A549 (cell line): ENCODE data around the gene IQGAP2. TPM values are rescaled to one million over a fixed set of nuclear protein-coding genes. Genes with fewer than 3 reads are reported as not detected.

Source experiments
- ATAC-seq, 2 experiments: fragments of 200-7000 bp in 1 of 2; fragments of >200 bp in 1 of 2; cut with Nextera tagmentation in 1 of 2; cut with Tn5 transposase in 1 of 2; 3 replicates each; pipeline versions ENCODE4 v1.8.0 to v1.9.1; 2018 to 2020; ENCODE audit warnings: mild to moderate bottlenecking in 1 of 2, moderate library complexity in 1 of 2
- CTCF ChIA-PET: fragments of 300-600 bp; sonication (Branson Sonifier 250); formaldehyde crosslinking; extraction: SDS; loops from one replicate; lab custom pipeline; 2021; ENCODE audit warnings: antibody characterized with exemption, inconsistent platforms; lab: Yijun Ruan, JAX
- POLR2A ChIA-PET: fragments of 350-600 bp; formaldehyde crosslinking; extraction: SDS; loops from one replicate; lab custom pipeline; 2021; ENCODE audit warnings: antibody characterized with exemption, inconsistent platforms; lab: Yijun Ruan, JAX
- DNase-seq, 2 experiments: peaks; one replicate each; pipeline versions ENCODE4 v3.0.0 to v3.0.0-alpha.2; 2011 to 2016; ENCODE audit warnings: low read depth in 1 of 2, low spot score in 1 of 2
- FAIRE-seq: peaks from 2 replicates; lab custom pipeline; 2011; peaks lifted over from hg19 to GRCh38; lab: Jason Lieb, UNC
- H3K27ac ChIP-seq, 2 experiments: fragments of >200 bp; sonication (Bioruptor Twin); formaldehyde crosslinking; 3 replicates each; pipeline ENCODE4 v1.5.1; 2016 to 2017
- H3K4me1 ChIP-seq: fragments of >200 bp; sonication (Bioruptor Twin); formaldehyde crosslinking; 3 replicates; pipeline ENCODE4 v1.6.1; 2016
- H3K4me2 ChIP-seq: fragments of >200 bp; sonication (Bioruptor Twin); formaldehyde crosslinking; 3 replicates; pipeline ENCODE4 v1.6.1; 2016
- H3K4me3 ChIP-seq: fragments of >200 bp; sonication (Bioruptor Twin); formaldehyde crosslinking; 3 replicates; pipeline ENCODE4 v1.5.1; 2016
- H3K9me3 ChIP-seq: fragments of >200 bp; sonication (Bioruptor Twin); formaldehyde crosslinking; 3 replicates; pipeline ENCODE4 v1.6.1; 2016
- CBX2 ChIP-seq: fragments of 200-600 bp; sonication (generic); IDR thresholded peaks from 2 replicates; pipeline ENCODE4 v1.6.1; 2016; ENCODE audit warnings: low read depth, mild to moderate bottlenecking, borderline replicate concordance
- CBX8 ChIP-seq: fragments of 200-600 bp; sonication (generic); IDR thresholded peaks from 2 replicates; pipeline ENCODE4 v1.6.1; 2016
- CHD2 ChIP-seq: fragments of 150-350 bp; IDR thresholded peaks from 2 replicates; pipeline ENCODE4 v1.6.1; 2014; ENCODE audit warnings: low read length; ENCODE audit not compliant: partially characterized antibody
- E2F6 ChIP-seq: IDR thresholded peaks from 2 replicates; pipeline ENCODE4 v1.6.1; 2012; ENCODE audit warnings: low read depth, borderline replicate concordance
- EHMT2 ChIP-seq: fragments of 200-600 bp; sonication (generic); IDR thresholded peaks from 2 replicates; pipeline ENCODE4 v1.6.1; 2016; ENCODE audit warnings: antibody characterized with exemption, low read depth, mild to moderate bottlenecking, moderate library complexity
- EP300 ChIP-seq, 2 experiments: fragments of >200 bp; sonication (Bioruptor Twin); formaldehyde crosslinking; IDR thresholded peaks; 2 replicates in 1 of 2; 3 replicates in 1 of 2; pipeline ENCODE4 v1.6.1; 2016 to 2017
- ESRRA ChIP-seq: fragments of 150-350 bp; IDR thresholded peaks from 2 replicates; pipeline ENCODE4 v1.6.1; 2014; ENCODE audit warnings: mild to moderate bottlenecking, low read length, borderline replicate concordance
- FOSB ChIP-seq: fragments of 250-450 bp; sonication (Bioruptor Pico); IDR thresholded peaks from 2 replicates; pipeline ENCODE4 v1.5.0; 2020; ENCODE audit warnings: mild to moderate bottlenecking, moderate library complexity
- FOSL2 ChIP-seq, 2 experiments: fragments of 450-650 bp in 1 of 2; fragments of >200 bp in 1 of 2; sonication (Bioruptor Twin) in 1 of 2; formaldehyde crosslinking; IDR thresholded peaks; 2 replicates each; pipeline versions ENCODE4 v1.5.0 to v1.6.1; 2016 to 2020; ENCODE audit warnings: mild to moderate bottlenecking in 1 of 2, moderate library complexity in 1 of 2
- GATA3 ChIP-seq: IDR thresholded peaks from 2 replicates; pipeline ENCODE4 v1.6.1; 2012; ENCODE audit warnings: borderline replicate concordance
- HES2 ChIP-seq: fragments of >200 bp; sonication (Bioruptor Twin); formaldehyde crosslinking; IDR thresholded peaks from 2 replicates; pipeline ENCODE4 v1.6.1; 2016
- HMGXB4 ChIP-seq: fragments of 250-450 bp; sonication (Bioruptor Pico); IDR thresholded peaks from 2 replicates; pipeline ENCODE4 v1.5.0; 2021; ENCODE audit warnings: mild to moderate bottlenecking, moderate library complexity, borderline replicate concordance
- HOXA7 ChIP-seq: fragments of 250-450 bp; sonication (Bioruptor Pico); IDR thresholded peaks from 2 replicates; pipeline ENCODE4 v1.5.0; 2020; ENCODE audit warnings: mild to moderate bottlenecking, moderate library complexity
- HOXB13 ChIP-seq: fragments of 250-450 bp; sonication (Bioruptor Pico); IDR thresholded peaks from 2 replicates; pipeline ENCODE4 v1.5.0; 2020; ENCODE audit warnings: low read depth, mild to moderate bottlenecking, moderate library complexity
- JUN ChIP-seq, 2 experiments: fragments of >200 bp; sonication (Bioruptor Twin); formaldehyde crosslinking; IDR thresholded peaks; 2 replicates in 1 of 2; 3 replicates in 1 of 2; pipeline ENCODE4 v1.6.1; 2016 to 2017
- KDM5A ChIP-seq: fragments of 200-600 bp; sonication (generic); IDR thresholded peaks from 2 replicates; pipeline ENCODE4 v1.6.1; 2016; ENCODE audit warnings: antibody characterized with exemption, mild to moderate bottlenecking
- MAFK ChIP-seq: fragments of 450-650 bp; IDR thresholded peaks from 2 replicates; pipeline ENCODE4 v1.6.1; 2014; ENCODE audit not compliant: partially characterized antibody
- MYC ChIP-seq: IDR thresholded peaks from 2 replicates; pipeline ENCODE4 v1.6.1; 2012; ENCODE audit warnings: mild to moderate bottlenecking, inconsistent platforms, low read length, improper control_type of control experiment, borderline replicate concordance
- NFE2L2 ChIP-seq: fragments of 150-350 bp; conservative IDR thresholded peaks from 2 replicates; pipeline ENCODE4 v1.6.1; 2014; ENCODE audit warnings: low read length
- NPAS2 ChIP-seq: fragments of 250-450 bp; sonication (Bioruptor Pico); IDR thresholded peaks from 2 replicates; pipeline ENCODE4 v1.8.0; 2022; ENCODE audit warnings: mild to moderate bottlenecking, moderate library complexity, borderline replicate concordance
- PHF8 ChIP-seq: fragments of 200-600 bp; sonication (generic); IDR thresholded peaks from 2 replicates; pipeline ENCODE4 v1.6.1; 2016; ENCODE audit warnings: low read depth, mild to moderate bottlenecking, antibody characterized with exemption, moderate library complexity, borderline replicate concordance
- POLR2A ChIP-seq: IDR thresholded peaks from 2 replicates; pipeline ENCODE4 v1.6.1; 2012; ENCODE audit warnings: mild to moderate bottlenecking, low read length
- RARB ChIP-seq: fragments of 250-450 bp; sonication (Bioruptor Pico); IDR thresholded peaks from 2 replicates; pipeline ENCODE4 v1.8.0; 2021; ENCODE audit warnings: mild to moderate bottlenecking, moderate library complexity
- RCOR1 ChIP-seq: fragments of 150-350 bp; IDR thresholded peaks from 2 replicates; pipeline ENCODE4 v1.6.1; 2014; ENCODE audit warnings: antibody characterized with exemption, low read length, low read depth
- RFX5 ChIP-seq: fragments of 450-650 bp; IDR thresholded peaks from 2 replicates; pipeline ENCODE4 v1.7.1; 2014; ENCODE audit warnings: antibody characterized with exemption, mild to moderate bottlenecking, moderate library complexity
- TP53 ChIP-seq: fragments of 250-450 bp; sonication (Bioruptor Pico); IDR thresholded peaks from 2 replicates; pipeline ENCODE4 v1.5.0; 2021; ENCODE audit warnings: mild to moderate bottlenecking, moderate library complexity
- ZFP36 ChIP-seq: fragments of 450-650 bp; IDR thresholded peaks from 2 replicates; pipeline ENCODE4 v1.6.1; 2014; ENCODE audit warnings: borderline replicate concordance; ENCODE audit not compliant: partially characterized antibody
- WGBS: methylation state at CpG from one replicate; pipeline ENCODE4 v1.1.6; 2017; ENCODE audit errors: missing lambda C conversion rate; 5-methylcytosine and 5-hydroxymethylcytosine counted together
- polyA plus RNA-seq, 4 experiments: library from polyadenylated mRNA; depleted of rRNA in 3 of 4; stranded (reverse); fragments of >200 nt; fragmentation: RNase III in 1 of 4; extraction: RNeasy Plus Mini Kit Qiagen cat#74134 plus additional on column Dnase treatment in 1 of 4; gene quantifications; 2 replicates in 3 of 4; 3 replicates in 1 of 4; pipeline ENCODE4 v1.2.3, GENCODE V29; 2011 to 2017
- TF ChIP-seq, protein P1 (sequence below): fragments of 250-450 bp; sonication (Bioruptor Pico); IDR thresholded peaks from 2 replicates; pipeline ENCODE4 v1.5.0; 2020; ENCODE audit warnings: low read depth, mild to moderate bottlenecking, moderate library complexity
- TF ChIP-seq, protein P2 (sequence below): fragments of 450-650 bp; IDR thresholded peaks from 2 replicates; pipeline ENCODE4 v1.6.1; 2014; ENCODE audit warnings: antibody characterized with exemption
- TF ChIP-seq, protein P3 (sequence below): IDR thresholded peaks from 2 replicates; pipeline ENCODE4 v1.6.1; 2012
- TF ChIP-seq, protein P4 (sequence below): IDR thresholded peaks from 2 replicates; pipeline ENCODE4 v1.6.1; 2012

IQGAP2 gene
- polyA plus RNA-seq, 2 of the 4 experiments (the other 2 are of a cell fraction) = 5.3 to 10.1 TPM

- ATAC-seq = no peak
- no peak for DNase-seq
- TF ChIP-seq, protein P1, sequence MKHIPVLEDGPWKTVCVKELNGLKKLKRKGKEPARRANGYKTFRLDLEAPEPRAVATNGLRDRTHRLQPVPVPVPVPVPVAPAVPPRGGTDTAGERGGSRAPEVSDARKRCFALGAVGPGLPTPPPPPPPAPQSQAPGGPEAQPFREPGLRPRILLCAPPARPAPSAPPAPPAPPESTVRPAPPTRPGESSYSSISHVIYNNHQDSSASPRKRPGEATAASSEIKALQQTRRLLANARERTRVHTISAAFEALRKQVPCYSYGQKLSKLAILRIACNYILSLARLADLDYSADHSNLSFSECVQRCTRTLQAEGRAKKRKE (CRISPR knock-in tag) = no peak
- TF ChIP-seq E2F6 (no peak), NPAS2 (CRISPR knock-in tag) (no peak), KDM5A (no peak), RARB (CRISPR knock-in tag) (no peak), EP300 (IDR thresholded peaks at IDR 0.05) (no peak), CBX2 (no peak), RFX5 (no peak), ESRRA (no peak), POLR2A (no peak), MAFK (no peak), ZFP36 (no peak), FOSL2 (IDR thresholded peaks at IDR 0.05) (no peak), FOSL2 (CRISPR knock-in tag; IDR thresholded peaks at IDR 0.05) (no peak), FOSB (no peak)
- TF ChIP-seq, protein P2, sequence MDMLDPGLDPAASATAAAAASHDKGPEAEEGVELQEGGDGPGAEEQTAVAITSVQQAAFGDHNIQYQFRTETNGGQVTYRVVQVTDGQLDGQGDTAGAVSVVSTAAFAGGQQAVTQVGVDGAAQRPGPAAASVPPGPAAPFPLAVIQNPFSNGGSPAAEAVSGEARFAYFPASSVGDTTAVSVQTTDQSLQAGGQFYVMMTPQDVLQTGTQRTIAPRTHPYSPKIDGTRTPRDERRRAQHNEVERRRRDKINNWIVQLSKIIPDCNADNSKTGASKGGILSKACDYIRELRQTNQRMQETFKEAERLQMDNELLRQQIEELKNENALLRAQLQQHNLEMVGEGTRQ = no peak
- TF ChIP-seq, protein P3, sequence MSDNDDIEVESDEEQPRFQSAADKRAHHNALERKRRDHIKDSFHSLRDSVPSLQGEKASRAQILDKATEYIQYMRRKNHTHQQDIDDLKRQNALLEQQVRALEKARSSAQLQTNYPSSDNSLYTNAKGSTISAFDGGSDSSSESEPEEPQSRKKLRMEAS = no peak
- no peak overlapping the region for H3K4me3 ChIP-seq
- 64% methylated on average over 6 of the region's 7 CpGs for WGBS
- no peak overlapping the region for H3K4me2 ChIP-seq
- no peak for FAIRE-seq
- H3K27ac ChIP-seq = no peak overlapping the region
- H3K9me3 ChIP-seq = no peaks in the 10 kb centered on the region
- POLR2A ChIA-PET = no interaction called here
- CTCF ChIA-PET = interaction anchor here (0.7 to 1.2 kb wide), 3 partner anchors 9 to 28 kb away, joined by 4 to 5 read pairs (median 4); partner anchors contain the start of gene IQGAP2
- no peaks in the 10 kb centered on the region for H3K4me1 ChIP-seq
Observed at GRCh38 chr5:76380346-76381066, 22.6 kb upstream of the IQGAP2 start.

DNA sequence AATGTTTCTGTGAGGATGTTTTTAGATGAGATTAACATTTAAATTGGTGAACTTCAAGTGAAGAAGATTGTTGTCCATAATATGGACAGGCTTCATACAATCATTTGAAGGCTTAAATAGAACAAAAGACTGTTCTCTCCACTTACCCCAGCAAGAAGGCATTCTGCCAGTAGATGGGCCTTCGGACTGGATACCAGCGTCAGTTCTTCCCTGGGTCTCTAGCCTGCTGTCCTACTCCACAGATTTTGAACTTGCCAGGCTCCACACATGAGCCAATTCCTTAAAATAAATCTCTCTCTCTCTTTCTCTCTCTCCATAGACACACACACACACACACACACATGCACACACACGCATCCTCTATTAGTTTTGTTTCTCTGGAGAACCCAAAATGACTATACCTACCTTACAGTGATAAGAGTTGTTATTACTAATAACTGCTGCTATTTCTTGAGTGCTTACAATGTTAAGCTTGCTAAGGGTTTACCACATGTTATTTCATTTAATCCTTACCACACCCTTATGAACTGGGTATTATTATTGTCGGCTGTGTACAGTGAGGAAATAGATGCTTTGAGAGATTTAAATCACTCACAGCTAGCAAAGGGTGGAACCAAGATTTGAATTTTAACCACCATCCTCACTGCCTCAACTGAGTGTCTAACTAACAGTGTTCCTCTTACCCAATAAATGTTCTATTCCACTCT is 19.8 kb upstream of the IQGAP2 start:
- Histone ChIP-seq H3K9me3 (no peaks in the 10 kb centered on the region), H3K4me3 (no peak overlapping the region), H3K4me1 (no peaks in the 10 kb centered on the region), H3K4me2 (no peak overlapping the region), H3K27ac (no peak overlapping the region)
- ChIA-PET POLR2A (no interaction called here), CTCF (interaction anchor here (0.6 to 1.0 kb wide), 3 partner anchors 10 to 403 kb away, joined by 3 to 4 read pairs (median 3); no protein-coding TSS in a partner anchor)
- DNase-seq (no peak), ATAC-seq (no peak), FAIRE-seq (no peak)
- no peak for TF ChIP-seq HOXA7 (CRISPR knock-in tag)
- TF ChIP-seq NFE2L2 = no peak
- no peak for TF ChIP-seq HOXB13 (CRISPR knock-in tag)
- no peak for TF ChIP-seq RCOR1
- TF ChIP-seq GATA3 = no peak
- TF ChIP-seq MYC = no peak
- no peak for TF ChIP-seq CHD2
- TF ChIP-seq, protein P4, sequence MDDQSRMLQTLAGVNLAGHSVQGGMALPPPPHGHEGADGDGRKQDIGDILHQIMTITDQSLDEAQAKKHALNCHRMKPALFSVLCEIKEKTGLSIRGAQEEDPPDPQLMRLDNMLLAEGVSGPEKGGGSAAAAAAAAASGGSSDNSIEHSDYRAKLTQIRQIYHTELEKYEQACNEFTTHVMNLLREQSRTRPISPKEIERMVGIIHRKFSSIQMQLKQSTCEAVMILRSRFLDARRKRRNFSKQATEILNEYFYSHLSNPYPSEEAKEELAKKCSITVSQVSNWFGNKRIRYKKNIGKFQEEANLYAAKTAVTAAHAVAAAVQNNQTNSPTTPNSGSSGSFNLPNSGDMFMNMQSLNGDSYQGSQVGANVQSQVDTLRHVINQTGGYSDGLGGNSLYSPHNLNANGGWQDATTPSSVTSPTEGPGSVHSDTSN = no peak
- TF ChIP-seq HMGXB4 (CRISPR knock-in tag) = no peak
- no peak for TF ChIP-seq ZFP36
- TF ChIP-seq PHF8 = no peak
- no peak for TF ChIP-seq TP53 (CRISPR knock-in tag)
- TF ChIP-seq MAFK = no peak
- no peak for TF ChIP-seq HES2
- TF ChIP-seq FOSL2 (IDR thresholded peaks at IDR 0.05) = no peak
- TF ChIP-seq FOSL2 (CRISPR knock-in tag; IDR thresholded peaks at IDR 0.05) = no peak
- no peak for TF ChIP-seq CBX8
- no peak for TF ChIP-seq JUN (IDR thresholded peaks at IDR 0.05)
- TF ChIP-seq EHMT2 = no peak
- WGBS = 88% methylated on average over 4 of the region's 4 CpGs
